ENCODE measurements around the gene FAM240A. TPM values are rescaled to one million over a fixed set of nuclear protein-coding genes. Genes with fewer than 3 reads are reported as not detected.
"Not testable (repeated sequence)": the region's sequence is repeated elsewhere in the genome, so short reads cannot be mapped to it uniquely, and the experiment has no call there.

Gene FAM240A
- total and polyA plus RNA-seq, 2 donors (not counting 1 experiment from before 2014, with no cell fraction given), result not detected

GRCh38 chr3:46576386-46576785, 35.9 kb upstream of the FAM240A start:
- no peak overlapping the region for H3K9ac ChIP-seq (ENCODE audit: low read length)
- H3K4me2 ChIP-seq (replicated peaks; ENCODE audit: low read depth, low read length, poor library complexity, severe bottlenecking), result no peak overlapping the region
- Mint-ChIP-seq H3K4me1 (no peaks in the 10 kb centered on the region), H3K4me3 (no peak overlapping the region), H3K27me3 (peaks cover 21% of the 10 kb centered on the region), H3K27ac (no peak overlapping the region), H3K9me3 (ENCODE audit: insufficient read depth) (no peaks in the 10 kb centered on the region)
- H3K4me3 ChIP-seq (ENCODE audit: control extremely low read depth in 1 of 5, extremely low read depth in 1 of 5, insufficient read depth in 1 of 5, low read depth in 2 of 5, low read length in 4 of 5), result no peak overlapping the region
- no peak overlapping the region for H2AFZ ChIP-seq (ENCODE audit: insufficient read depth, low read depth, low read length, poor library complexity, severe bottlenecking)
- peaks cover 0 to 4% of the 10 kb centered on the region in 2 donors for H3K4me1 ChIP-seq (ENCODE audit: control insufficient read depth in 2 of 2, insufficient read depth in 2 of 2, low read length in 2 of 2)
- H3K36me3 ChIP-seq (replicated peaks in 1 of 2; ENCODE audit: control extremely low read depth in 1 of 2, control insufficient read depth in 1 of 2, extremely low read depth in 1 of 2, insufficient read depth in 2 of 2, low read length in 1 of 2), result no peaks in the 10 kb centered on the region
- ChIA-PET POLR2A (no interaction called here), CTCF (no interaction called here)
- H3K27me3 ChIP-seq (replicated peaks in 1 of 4; ENCODE audit: control extremely low read depth in 1 of 4, control insufficient read depth in 3 of 4, insufficient read depth in 4 of 4, low read length in 3 of 4), result peaks cover 0 to 12% (median 3%) of the 10 kb centered on the region in 4 experiments
- no peak overlapping the region for H3K27ac ChIP-seq (ENCODE audit: low read length in 2 of 2)
- H4K20me1 ChIP-seq (ENCODE audit: control insufficient read depth, insufficient read depth, low read length, poor library complexity, severe bottlenecking), result no peaks in the 10 kb centered on the region
- no peaks in the 10 kb centered on the region for H3K9me3 ChIP-seq (ENCODE audit: control extremely low read depth in 1 of 3, control insufficient read depth in 2 of 3, insufficient read depth in 1 of 3, low read length in 2 of 3)
- no peaks in the 10 kb centered on the region for H3K79me2 ChIP-seq (ENCODE audit: control insufficient read depth, insufficient read depth, low read length)
- TF ChIP-seq, protein P1, sequence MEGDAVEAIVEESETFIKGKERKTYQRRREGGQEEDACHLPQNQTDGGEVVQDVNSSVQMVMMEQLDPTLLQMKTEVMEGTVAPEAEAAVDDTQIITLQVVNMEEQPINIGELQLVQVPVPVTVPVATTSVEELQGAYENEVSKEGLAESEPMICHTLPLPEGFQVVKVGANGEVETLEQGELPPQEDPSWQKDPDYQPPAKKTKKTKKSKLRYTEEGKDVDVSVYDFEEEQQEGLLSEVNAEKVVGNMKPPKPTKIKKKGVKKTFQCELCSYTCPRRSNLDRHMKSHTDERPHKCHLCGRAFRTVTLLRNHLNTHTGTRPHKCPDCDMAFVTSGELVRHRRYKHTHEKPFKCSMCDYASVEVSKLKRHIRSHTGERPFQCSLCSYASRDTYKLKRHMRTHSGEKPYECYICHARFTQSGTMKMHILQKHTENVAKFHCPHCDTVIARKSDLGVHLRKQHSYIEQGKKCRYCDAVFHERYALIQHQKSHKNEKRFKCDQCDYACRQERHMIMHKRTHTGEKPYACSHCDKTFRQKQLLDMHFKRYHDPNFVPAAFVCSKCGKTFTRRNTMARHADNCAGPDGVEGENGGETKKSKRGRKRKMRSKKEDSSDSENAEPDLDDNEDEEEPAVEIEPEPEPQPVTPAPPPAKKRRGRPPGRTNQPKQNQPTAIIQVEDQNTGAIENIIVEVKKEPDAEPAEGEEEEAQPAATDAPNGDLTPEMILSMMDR (IDR thresholded peaks at IDR 0.05), result no peak
- no peak for TF ChIP-seq EZH2 (IDR thresholded peaks at IDR 0.05; ENCODE audit: borderline replicate concordance, insufficient read depth, low read depth, low read length, poor library complexity, severe bottlenecking)
- intact Hi-C loops (cut with micrococcal nuclease), result no loop called here
- DNase-seq (no peak), ATAC-seq (ENCODE audit: low read depth) (no peak)
- WGBS (ENCODE audit: insufficient coverage), result 100% methylated on average over 5 of the region's 10 CpGs

DNA sequence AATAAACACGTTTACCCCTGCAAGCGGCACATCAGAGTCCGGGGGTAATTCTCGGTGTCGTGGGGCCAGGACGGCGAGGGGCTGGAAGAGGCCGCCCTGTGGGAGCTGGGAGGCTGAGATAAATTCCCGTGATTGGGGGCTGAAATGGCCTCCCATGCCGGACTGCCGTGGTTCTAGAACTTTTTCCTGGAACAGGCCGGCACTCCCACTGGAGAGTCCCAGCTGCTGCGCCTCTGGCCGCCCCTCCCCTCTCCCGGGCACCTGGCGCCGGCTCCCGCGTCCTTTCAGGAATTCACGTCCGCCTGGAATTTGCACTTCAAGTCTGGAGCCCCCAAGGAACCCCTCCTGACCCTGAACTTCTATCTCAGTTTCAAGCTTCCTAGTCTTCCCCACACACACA, 35.4 kb upstream of the FAM240A start:
- H4K20me1 ChIP-seq (ENCODE audit: control insufficient read depth, insufficient read depth, low read length, poor library complexity, severe bottlenecking), result no peaks in the 10 kb centered on the region
- CTCF ChIA-PET, result no interaction called here
- Mint-ChIP-seq H3K4me3 (no peak overlapping the region), H3K27ac (no peak overlapping the region), H3K4me1 (no peaks in the 10 kb centered on the region), H3K9me3 (ENCODE audit: insufficient read depth) (no peaks in the 10 kb centered on the region), H3K27me3 (peaks cover 19% of the 10 kb centered on the region)
- no peaks in the 10 kb centered on the region for H3K36me3 ChIP-seq (replicated peaks in 1 of 2; ENCODE audit: control extremely low read depth in 1 of 2, control insufficient read depth in 1 of 2, extremely low read depth in 1 of 2, insufficient read depth in 2 of 2, low read length in 1 of 2)
- H3K79me2 ChIP-seq (ENCODE audit: control insufficient read depth, insufficient read depth, low read length), result no peaks in the 10 kb centered on the region
- H2AFZ ChIP-seq (ENCODE audit: insufficient read depth, low read depth, low read length, poor library complexity, severe bottlenecking), result no peak overlapping the region
- H3K4me2 ChIP-seq (replicated peaks; ENCODE audit: low read depth, low read length, poor library complexity, severe bottlenecking), result no peak overlapping the region
- peaks cover 0 to 12% (median 3%) of the 10 kb centered on the region in 4 experiments for H3K27me3 ChIP-seq (replicated peaks in 1 of 4; ENCODE audit: control extremely low read depth in 1 of 4, control insufficient read depth in 3 of 4, insufficient read depth in 4 of 4, low read length in 3 of 4)
- no peaks in the 10 kb centered on the region for H3K9me3 ChIP-seq (ENCODE audit: control extremely low read depth in 1 of 3, control insufficient read depth in 2 of 3, insufficient read depth in 1 of 3, low read length in 2 of 3)
- H3K4me1 ChIP-seq (ENCODE audit: control insufficient read depth in 2 of 2, insufficient read depth in 2 of 2, low read length in 2 of 2), result peaks cover 0 to 4% of the 10 kb centered on the region in 2 donors
- DNase-seq (no peak), ATAC-seq (ENCODE audit: low read depth) (no peak)
- intact Hi-C loops (cut with micrococcal nuclease), result no loop called here
- H3K27ac ChIP-seq (ENCODE audit: low read length in 2 of 2), result no peak overlapping the region
- WGBS (ENCODE audit: insufficient coverage), result 42% methylated on average over 21 of the region's 21 CpGs
- no peak overlapping the region for H3K9ac ChIP-seq (ENCODE audit: low read length)
- TF ChIP-seq, protein P1 (IDR thresholded peaks at IDR 0.05), result no peak
- no peak for TF ChIP-seq EZH2 (IDR thresholded peaks at IDR 0.05; ENCODE audit: borderline replicate concordance, insufficient read depth, low read depth, low read length, poor library complexity, severe bottlenecking)
- H3K4me3 ChIP-seq (ENCODE audit: control extremely low read depth in 1 of 5, extremely low read depth in 1 of 5, insufficient read depth in 1 of 5, low read depth in 2 of 5, low read length in 4 of 5), result no peak overlapping the region
- POLR2A ChIA-PET, result no interaction called here

DNA sequence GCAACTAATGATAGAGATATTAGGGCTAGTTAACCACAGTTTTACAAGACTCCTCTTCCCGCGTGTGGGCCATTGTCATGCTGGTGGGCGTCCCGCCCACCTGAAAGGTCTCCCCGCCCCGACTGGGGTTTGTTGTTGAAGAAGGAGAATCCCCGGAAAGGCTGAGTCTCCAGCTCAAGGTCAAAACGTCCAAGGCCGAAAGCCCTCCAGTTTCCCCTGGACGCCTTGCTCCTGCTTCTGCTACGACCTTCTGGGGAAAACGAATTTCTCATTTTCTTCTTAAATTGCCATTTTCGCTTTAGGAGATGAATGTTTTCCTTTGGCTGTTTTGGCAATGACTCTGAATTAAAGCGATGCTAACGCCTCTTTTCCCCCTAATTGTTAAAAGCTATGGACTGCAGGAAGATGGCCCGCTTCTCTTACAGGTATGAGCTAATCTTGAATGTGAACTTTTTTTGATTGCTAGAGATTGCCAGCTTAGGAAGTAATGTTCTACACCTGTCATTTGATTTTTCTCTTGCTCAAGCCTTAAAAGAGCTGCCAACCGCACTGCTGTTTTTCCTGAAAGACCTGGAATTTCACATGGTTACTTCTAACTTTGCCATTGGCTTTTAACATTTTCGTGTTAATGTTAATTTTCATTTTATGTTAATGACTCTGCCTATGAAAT, 34.6 kb upstream of the FAM240A start:
- H3K4me1 Mint-ChIP-seq; H3K9me3 Mint-ChIP-seq (ENCODE audit: insufficient read depth); H3K27ac ChIP-seq (ENCODE audit: low read length in 2 of 2); H3K4me2 ChIP-seq (replicated peaks; ENCODE audit: low read depth, low read length, poor library complexity, severe bottlenecking); H3K9ac ChIP-seq (ENCODE audit: low read length); H3K9me3 ChIP-seq (ENCODE audit: control extremely low read depth in 1 of 3, control insufficient read depth in 2 of 3, insufficient read depth in 1 of 3, low read length in 2 of 3); H4K20me1 ChIP-seq (ENCODE audit: control insufficient read depth, insufficient read depth, low read length, poor library complexity, severe bottlenecking); H2AFZ ChIP-seq (ENCODE audit: insufficient read depth, low read depth, low read length, poor library complexity, severe bottlenecking); H3K4me1 ChIP-seq (ENCODE audit: control insufficient read depth in 2 of 2, insufficient read depth in 2 of 2, low read length in 2 of 2); H3K4me3 Mint-ChIP-seq; CTCF ChIA-PET; H3K79me2 ChIP-seq (ENCODE audit: control insufficient read depth, insufficient read depth, low read length); H3K4me3 ChIP-seq (ENCODE audit: control extremely low read depth in 1 of 5, extremely low read depth in 1 of 5, insufficient read depth in 1 of 5, low read depth in 2 of 5, low read length in 4 of 5); DNase-seq; H3K36me3 ChIP-seq (replicated peaks in 1 of 2; ENCODE audit: control extremely low read depth in 1 of 2, control insufficient read depth in 1 of 2, extremely low read depth in 1 of 2, insufficient read depth in 2 of 2, low read length in 1 of 2); H3K27ac Mint-ChIP-seq; intact Hi-C loops (cut with micrococcal nuclease); ATAC-seq (ENCODE audit: low read depth): not testable (repeated sequence)
- WGBS (ENCODE audit: insufficient coverage), result no CpG with 5 or more reads among the region's 18 CpGs
- peaks cover 0 to 12% (median 3%) of the 10 kb centered on the region in 4 experiments for H3K27me3 ChIP-seq (replicated peaks in 1 of 4; ENCODE audit: control extremely low read depth in 1 of 4, control insufficient read depth in 3 of 4, insufficient read depth in 4 of 4, low read length in 3 of 4)
- POLR2A ChIA-PET, result interaction anchor here (0.7 kb wide), 1 partner anchor 89 kb away, joined by 4 read pairs; no protein-coding TSS in a partner anchor
- peaks cover 17% of the 10 kb centered on the region for H3K27me3 Mint-ChIP-seq

All from B cell (primary cell).